Endothelial cell (in vitro differentiated cells): ENCODE measurements around the gene ARID4A. TPM values are rescaled to one million over a fixed set of nuclear protein-coding genes. Genes with fewer than 3 reads are reported as not detected.
"Not testable (repeated sequence)": the region's sequence is repeated elsewhere in the genome, so short reads cannot be mapped to it uniquely, and the experiment has no call there.

Source experiments
- DNase-seq: peaks from one replicate; pipeline ENCODE4 v3.0.0; 2021; ENCODE audit warnings: low spot score
- H3K27ac Mint-ChIP-seq: one replicate; pipeline ENCODE4 v1.8.0; 2021; ENCODE audit warnings: mixed read lengths, inconsistent platforms; ENCODE audit not compliant: unreplicated experiment
- H3K27me3 Mint-ChIP-seq: one replicate; pipeline ENCODE4 v1.8.0; 2021; ENCODE audit warnings: mild to moderate bottlenecking, moderate library complexity, mixed read lengths, inconsistent platforms; ENCODE audit not compliant: unreplicated experiment
- H3K36me3 Mint-ChIP-seq: one replicate; pipeline ENCODE4 v1.8.0; 2021; ENCODE audit warnings: mild to moderate bottlenecking, low read depth, mixed read lengths, inconsistent platforms; ENCODE audit not compliant: unreplicated experiment
- H3K4me1 Mint-ChIP-seq: one replicate; pipeline ENCODE4 v1.8.0; 2021; ENCODE audit warnings: mild to moderate bottlenecking, mixed read lengths, inconsistent platforms; ENCODE audit not compliant: unreplicated experiment
- H3K4me3 Mint-ChIP-seq: one replicate; pipeline ENCODE4 v1.8.0; 2021; ENCODE audit warnings: mild to moderate bottlenecking, mixed read lengths, inconsistent platforms; ENCODE audit not compliant: unreplicated experiment
- H3K9me3 Mint-ChIP-seq: one replicate; pipeline ENCODE4 v1.8.0; 2021; ENCODE audit warnings: mixed read lengths, inconsistent platforms; ENCODE audit not compliant: unreplicated experiment
- CTCF ChIP-seq: fragments of 200-600 bp; sonication (generic); IDR thresholded peaks from one replicate; pipeline ENCODE4 v1.5.0; 2021; ENCODE audit warnings: antibody characterized with exemption; ENCODE audit not compliant: unreplicated experiment
- total RNA-seq: library from RNA; stranded (reverse); fragmentation: NEBNext Ultra II Directional; extraction: Animal tissue kit (Norgen Biotek cat#: 25700); gene quantifications from one replicate; pipeline ENCODE4 v1.2.1, GENCODE V29; 2021; ENCODE audit not compliant: unreplicated experiment

Gene ARID4A
- total RNA-seq, 1 donor from 2014 or later, result 45.4 TPM

- H3K27me3 Mint-ChIP-seq, result peaks cover 9% of the 10 kb centered on the region
- H3K9me3 Mint-ChIP-seq, result no peaks in the 10 kb centered on the region
- H3K27ac Mint-ChIP-seq, result no peak overlapping the region
- peaks cover 6% of the 10 kb centered on the region for H3K4me1 Mint-ChIP-seq
- no peak overlapping the region for H3K4me3 Mint-ChIP-seq
- DNase-seq, result no peak
- peaks cover 3% of the 10 kb centered on the region for H3K36me3 Mint-ChIP-seq
- TF ChIP-seq CTCF, result no peak
Observed at GRCh38 chr14:58398895-58399294, 100.5 kb downstream of the ARID4A start.

- no peaks in the 10 kb centered on the region for H3K9me3 Mint-ChIP-seq
- no peak overlapping the region for H3K4me3 Mint-ChIP-seq
- H3K27me3 Mint-ChIP-seq, result peaks cover 1% of the 10 kb centered on the region
- DNase-seq, result no peak
- no peak for TF ChIP-seq CTCF
- no peaks in the 10 kb centered on the region for H3K36me3 Mint-ChIP-seq
- H3K27ac Mint-ChIP-seq, result no peak overlapping the region
- H3K4me1 Mint-ChIP-seq, result no peaks in the 10 kb centered on the region
Observed at GRCh38 chr14:58401587-58401986, 103.2 kb downstream of the ARID4A start.

GRCh38 chr14:58408681-58409215 is 110.4 kb downstream of the ARID4A start:
- peaks cover 7% of the 10 kb centered on the region for H3K36me3 Mint-ChIP-seq
- H3K9me3 Mint-ChIP-seq, result no peaks in the 10 kb centered on the region
- no peaks in the 10 kb centered on the region for H3K27me3 Mint-ChIP-seq
- no peak overlapping the region for H3K27ac Mint-ChIP-seq
- TF ChIP-seq CTCF, result no peak
- no peak overlapping the region for H3K4me3 Mint-ChIP-seq
- no peak for DNase-seq
- H3K4me1 Mint-ChIP-seq, result no peaks in the 10 kb centered on the region

GRCh38 chr14:58414845-58415244 is 116.5 kb downstream of the ARID4A start:
- Mint-ChIP-seq H3K9me3 (no peaks in the 10 kb centered on the region), H3K27me3 (no peaks in the 10 kb centered on the region), H3K36me3 (peaks cover 32% of the 10 kb centered on the region), H3K27ac (no peak overlapping the region), H3K4me3 (no peak overlapping the region), H3K4me1 (no peaks in the 10 kb centered on the region)
- no peak for TF ChIP-seq CTCF
- no peak for DNase-seq

- no peak for DNase-seq
- Mint-ChIP-seq H3K27ac (no peak overlapping the region), H3K9me3 (no peaks in the 10 kb centered on the region), H3K4me3 (no peak overlapping the region), H3K36me3 (peaks cover 29% of the 10 kb centered on the region), H3K27me3 (no peaks in the 10 kb centered on the region), H3K4me1 (no peaks in the 10 kb centered on the region)
- TF ChIP-seq CTCF, result no peak
Observed at GRCh38 chr14:58415636-58416547, 117.5 kb downstream of the ARID4A start.

GRCh38 chr14:58416934-58417333 is 118.6 kb downstream of the ARID4A start:
- H3K27ac Mint-ChIP-seq, H3K9me3 Mint-ChIP-seq, H3K27me3 Mint-ChIP-seq, H3K4me1 Mint-ChIP-seq, DNase-seq: not testable (repeated sequence)
- peaks cover 33% of the 10 kb centered on the region for H3K36me3 Mint-ChIP-seq
- H3K4me3 Mint-ChIP-seq, result peak overlapping the region; percentile 53
